ENCODE measurements around the gene PAWR. TPM values are rescaled to one million over a fixed set of nuclear protein-coding genes. Genes with fewer than 3 reads are reported as not detected.

Gene PAWR
- total RNA-seq, 2 donors from 2014 or later, result 23.7 to 26.1 TPM

Other genes with a start within 250 kb of the PAWR start
- 10 to 100 TPM; 55.4 to 61.9 TPM for gene PPP1R12A, start 244.1 kb upstream of the PAWR start, total RNA-seq

Data from left cardiac atrium (tissue), 2 donors.